HUDEP-2 (cell line): ENCODE measurements around the gene DAB1.
A peak's percentile ranks its signal among the peaks of the same experiment; 100 is the strongest.

Source experiments
- DNase-seq, 76 experiments: peaks; one replicate each; lab custom pipeline; 2025; ENCODE audit not compliant: unreplicated experiment in 76 of 76; lab: John Stamatoyannopoulos, UW

The DAB1 gene

DNA sequence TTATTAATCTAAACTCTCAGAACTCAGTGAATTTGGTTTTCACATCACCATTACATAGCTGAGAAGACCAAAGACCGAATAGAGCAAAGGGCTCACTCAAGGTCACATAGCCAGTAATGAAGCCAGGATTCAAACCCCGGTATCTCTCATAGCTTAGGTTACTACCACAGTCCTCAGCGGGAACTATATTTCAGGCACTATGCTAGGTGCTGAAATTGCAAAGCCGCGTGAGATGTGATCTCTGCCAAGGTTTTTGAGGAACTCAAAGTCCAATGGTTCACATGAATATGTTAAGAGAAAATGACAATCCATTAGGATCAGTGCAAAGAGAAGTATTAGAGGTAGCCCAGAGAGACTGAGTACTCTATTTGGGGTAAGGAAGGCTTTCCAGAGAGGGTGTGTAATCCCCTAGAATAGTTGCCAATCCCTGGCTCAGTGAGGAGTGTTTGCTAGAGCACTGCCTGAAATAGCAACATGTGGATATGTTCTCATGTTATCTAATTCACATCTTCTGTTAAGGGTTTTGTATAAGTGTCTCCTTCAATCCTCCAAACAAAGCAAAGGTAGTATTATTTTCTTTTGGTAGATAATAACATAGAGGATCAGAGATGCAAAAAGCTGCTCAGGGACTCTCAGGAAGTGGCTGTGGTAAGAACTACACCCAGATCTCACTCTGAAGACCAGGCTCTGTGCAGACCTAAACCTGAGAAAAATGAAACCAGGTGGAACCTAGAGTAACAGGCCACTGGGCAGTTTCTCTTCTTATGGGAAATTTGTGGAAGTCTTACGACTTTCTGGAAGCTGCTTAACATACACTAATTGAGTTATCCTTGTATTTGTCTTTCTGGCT, 365.0 kb downstream of the DAB1 start:
- DNase-seq: no peak

- no peak for DNase-seq
Observed at GRCh38 chr1:57048856-57049255, 375.0 kb downstream of the DAB1 start.

DNA sequence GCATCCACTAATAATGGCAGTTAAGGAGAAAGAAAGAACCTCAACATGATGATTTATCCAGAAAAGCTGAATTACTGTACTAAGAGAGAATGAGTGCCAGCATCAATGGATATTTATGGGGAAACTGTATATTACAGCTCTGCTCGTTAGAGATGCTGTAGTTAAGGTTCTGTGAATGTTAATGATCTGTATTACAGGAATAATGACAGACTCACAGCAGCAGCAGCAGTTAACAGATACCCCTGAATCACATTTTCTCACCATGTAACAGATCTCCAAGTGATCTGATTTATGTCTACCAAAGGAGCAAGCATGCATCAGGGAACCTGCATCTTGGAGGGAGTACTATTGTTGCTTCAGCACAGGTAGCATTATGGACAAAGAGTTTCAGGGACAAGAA, 377.4 kb downstream of the DAB1 start:
- no peak for DNase-seq

- no peak for DNase-seq
Observed at GRCh38 chr1:57041901-57042300, 382.0 kb downstream of the DAB1 start.

GRCh38 chr1:57040811-57041210, 383.0 kb downstream of the DAB1 start:
- DNase-seq: no peak

DNA sequence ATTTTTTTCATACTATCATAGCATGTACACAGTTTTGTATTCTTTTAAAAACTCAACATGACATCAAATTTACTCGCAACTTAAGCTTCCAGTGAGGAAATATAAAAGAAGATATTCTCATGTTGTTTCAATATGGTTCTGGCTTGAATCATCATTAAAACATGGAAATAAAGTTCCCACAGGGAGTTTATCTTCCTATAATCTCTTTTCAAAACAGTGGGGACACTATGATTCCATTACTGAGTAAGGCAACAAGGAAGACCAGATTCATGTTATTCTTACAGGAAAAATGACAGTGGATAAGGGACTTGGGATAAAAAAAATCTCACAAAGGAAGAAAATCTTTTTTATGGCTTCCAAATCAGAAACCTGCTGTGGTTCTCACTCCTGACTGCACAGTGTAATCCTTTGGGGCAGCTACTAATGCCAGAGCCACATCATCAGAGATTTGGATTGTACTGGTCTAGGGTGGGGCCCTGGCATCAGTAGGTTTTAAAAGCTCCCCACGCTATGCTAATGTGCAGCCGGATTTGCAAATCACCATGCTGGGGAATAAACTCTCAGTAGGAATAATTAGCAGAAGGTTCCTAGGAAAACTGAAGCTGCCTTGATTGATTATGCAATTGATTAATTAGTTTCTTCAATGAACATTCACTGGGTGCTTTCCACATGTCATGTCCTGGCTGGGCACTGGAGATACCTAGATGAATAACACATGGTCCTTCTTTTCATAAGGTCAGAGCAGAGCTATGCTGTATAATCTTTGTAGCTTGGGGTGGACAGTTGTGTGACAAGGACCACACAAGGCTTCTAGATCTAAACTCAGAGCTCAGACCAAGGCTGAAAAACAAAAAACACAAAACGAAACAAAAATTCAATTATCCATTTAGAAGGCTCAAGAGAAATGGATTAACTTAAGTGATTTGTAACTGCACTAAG, 386.9 kb downstream of the DAB1 start:
- DNase-seq: no peak

GRCh38 chr1:57034713-57035112, 389.1 kb downstream of the DAB1 start:
- no peak for DNase-seq

DNA sequence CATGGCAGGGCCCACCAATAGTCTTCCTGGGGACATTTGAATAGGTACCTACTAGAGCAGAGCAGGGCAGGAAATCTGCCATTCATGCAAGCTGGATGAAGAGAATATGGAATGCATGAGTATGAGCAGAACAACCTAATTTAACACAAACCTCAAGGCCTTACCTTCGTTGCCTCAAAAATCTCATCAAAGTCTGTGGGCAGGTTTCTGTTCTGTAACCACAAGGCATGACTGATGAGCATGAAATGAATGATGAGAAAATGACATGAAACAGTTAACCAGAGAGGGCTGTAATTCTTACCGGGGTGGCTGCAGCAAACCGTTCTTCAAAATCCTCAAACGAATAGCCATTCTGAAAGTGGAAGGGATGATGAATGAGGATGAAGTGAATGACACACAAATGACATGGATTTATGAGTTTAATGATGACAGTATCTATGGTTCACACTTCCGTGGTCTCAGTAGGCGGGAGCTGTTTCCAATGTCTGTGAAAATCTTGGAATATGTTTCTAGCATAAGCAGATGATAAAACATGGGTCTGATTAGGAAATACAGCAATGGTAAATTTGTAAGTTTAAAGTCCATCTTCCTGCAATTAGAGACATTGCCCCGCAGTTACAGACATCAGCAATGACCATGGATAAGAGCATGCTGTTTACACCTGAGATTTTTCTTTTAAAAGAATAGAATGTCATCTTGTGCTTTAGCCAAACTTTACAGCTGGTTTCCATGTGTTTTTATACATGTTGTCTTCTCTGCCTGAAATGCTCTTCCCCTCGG, 390.4 kb downstream of the DAB1 start:
- DNase-seq: no peak

GRCh38 chr1:57026624-57027354, 397.1 kb downstream of the DAB1 start:
- no peak for DNase-seq

- no peak for DNase-seq
Observed at GRCh38 chr1:57024855-57025254, 399.0 kb downstream of the DAB1 start.

DNA sequence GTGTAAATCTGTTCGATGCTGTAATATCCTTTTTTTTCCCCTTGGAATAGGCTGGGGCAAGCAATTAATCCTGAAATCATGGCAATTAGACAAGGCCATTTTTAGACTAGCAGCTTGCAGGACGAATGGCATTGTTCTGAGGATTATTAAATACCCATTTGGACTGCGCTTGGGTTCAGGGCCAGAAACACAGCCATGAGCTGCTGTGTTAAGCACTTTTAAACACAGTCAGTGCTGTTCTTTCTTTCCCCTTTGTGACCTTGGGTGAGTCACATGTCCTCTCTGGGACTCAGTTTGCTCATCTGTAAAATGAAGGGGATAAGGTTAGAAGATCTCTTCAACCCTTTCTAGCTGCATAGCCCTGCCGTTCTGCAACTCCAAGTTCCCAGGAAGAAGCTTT, 399.4 kb downstream of the DAB1 start:
- DNase-seq: no peak

GRCh38 chr1:57020216-57020615, 403.6 kb downstream of the DAB1 start:
- DNase-seq: no peak

DNA sequence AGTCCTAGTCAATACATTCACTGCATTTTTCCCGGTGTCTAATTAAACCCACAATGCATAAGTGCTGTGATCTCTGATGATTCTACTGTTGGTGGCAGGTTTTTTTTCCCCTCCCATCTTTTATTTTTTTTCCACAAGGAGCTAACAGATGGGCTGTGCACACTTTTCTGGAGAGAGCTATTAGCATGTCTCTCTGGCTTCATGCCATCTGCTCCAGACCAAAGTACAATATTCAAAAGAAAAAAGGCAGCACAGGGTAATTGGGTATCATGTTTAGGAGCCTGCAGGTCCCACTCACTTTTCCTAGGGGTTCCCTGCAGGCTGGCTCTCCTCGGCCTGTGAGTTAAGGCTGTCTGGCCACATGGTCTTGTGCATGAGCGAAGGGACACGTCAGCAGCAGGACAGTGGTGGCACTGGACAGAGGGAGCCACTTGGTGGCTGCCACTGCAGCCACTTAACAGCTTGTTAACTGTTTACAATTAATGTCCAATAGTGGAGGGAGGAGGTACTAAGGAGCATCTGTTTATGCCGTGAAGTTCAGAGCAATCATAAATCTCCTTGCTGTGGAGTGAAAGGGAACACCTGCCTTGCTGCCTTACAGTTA, 404.5 kb downstream of the DAB1 start:
- no peak for DNase-seq

- DNase-seq: no peak
Observed at GRCh38 chr1:57018119-57018518, 405.7 kb downstream of the DAB1 start.

- DNase-seq: peak in 11 of 76 experiments; percentile 1 to 18 (median 3)
Observed at GRCh38 chr1:57017717-57018116, 406.1 kb downstream of the DAB1 start.

GRCh38 chr1:57017200-57017599, 406.7 kb downstream of the DAB1 start:
- DNase-seq: no peak

GRCh38 chr1:57015071-57015470, 408.8 kb downstream of the DAB1 start:
- no peak for DNase-seq

DNA sequence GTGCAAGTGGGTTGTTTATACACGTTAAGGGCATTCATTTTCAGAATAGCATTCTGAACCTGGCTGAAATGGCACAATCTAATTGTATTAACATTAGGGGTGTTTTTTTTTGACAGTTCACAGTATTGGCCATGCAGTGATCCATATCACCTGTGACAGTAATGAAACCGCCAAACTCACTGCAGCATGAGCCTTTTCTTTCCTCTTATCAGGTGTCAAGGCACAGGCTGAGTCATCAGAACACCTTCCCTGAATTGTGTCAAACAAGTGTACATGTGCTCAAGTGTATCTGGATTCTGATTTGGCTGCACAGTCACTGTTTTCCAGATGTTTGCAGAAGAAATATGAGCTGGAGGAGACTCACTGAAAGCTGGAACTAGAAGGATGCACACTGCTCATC, 410.3 kb downstream of the DAB1 start:
- DNase-seq: no peak

- no peak for DNase-seq
Observed at GRCh38 chr1:57012315-57012714, 411.5 kb downstream of the DAB1 start.

DNA sequence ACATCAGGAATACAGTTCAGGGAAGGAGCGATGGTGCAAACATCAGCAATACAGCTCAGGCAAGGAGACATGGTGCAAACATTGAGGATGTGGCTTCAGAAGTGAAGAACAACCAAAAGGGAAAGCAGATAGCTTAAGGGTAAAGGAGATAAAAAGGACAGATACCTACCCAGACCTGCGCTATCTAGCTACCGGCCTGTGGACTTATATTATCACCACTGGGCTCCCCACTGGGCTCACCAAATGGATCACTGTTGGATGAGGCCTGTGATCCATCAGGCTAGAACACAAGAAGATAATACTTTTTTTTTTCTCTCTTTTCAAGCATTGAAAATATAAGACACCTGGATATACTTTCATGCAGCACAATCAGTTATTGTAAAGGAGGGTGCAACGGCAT, 413.3 kb downstream of the DAB1 start:
- DNase-seq: no peak
